GM19238 (cell line): ENCODE results near the gene TMEM100.
"Not testable (repeated sequence)": the region's sequence is repeated elsewhere in the genome, so short reads cannot be mapped to it uniquely, and the experiment has no call there.

Source experiments
- DNase-seq: peaks from one replicate; pipeline ENCODE4 v3.0.0; 2011; ENCODE audit warnings: low spot score; ENCODE audit not compliant: insufficient read length

TMEM100 gene

DNA sequence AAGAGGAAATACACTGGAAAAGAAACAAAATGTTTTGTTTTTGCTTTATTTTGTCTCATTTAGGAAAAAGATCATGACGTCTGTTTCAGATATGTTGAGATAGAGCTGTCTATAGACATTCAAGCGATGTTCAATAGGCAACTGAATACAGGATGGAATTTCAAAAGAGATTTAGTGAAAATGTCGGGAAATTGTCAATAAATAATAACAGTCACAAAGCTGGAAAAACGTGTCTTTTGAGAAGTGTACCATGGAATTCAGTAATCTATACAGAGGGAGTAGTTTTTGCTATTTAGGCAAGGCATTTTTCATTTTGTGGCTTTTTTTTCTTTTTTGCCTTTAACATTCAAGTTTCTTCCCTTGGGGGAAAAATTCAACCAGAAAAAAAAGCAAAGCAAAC is 33.0 kb downstream of the TMEM100 start:
- DNase-seq = no peak

DNA sequence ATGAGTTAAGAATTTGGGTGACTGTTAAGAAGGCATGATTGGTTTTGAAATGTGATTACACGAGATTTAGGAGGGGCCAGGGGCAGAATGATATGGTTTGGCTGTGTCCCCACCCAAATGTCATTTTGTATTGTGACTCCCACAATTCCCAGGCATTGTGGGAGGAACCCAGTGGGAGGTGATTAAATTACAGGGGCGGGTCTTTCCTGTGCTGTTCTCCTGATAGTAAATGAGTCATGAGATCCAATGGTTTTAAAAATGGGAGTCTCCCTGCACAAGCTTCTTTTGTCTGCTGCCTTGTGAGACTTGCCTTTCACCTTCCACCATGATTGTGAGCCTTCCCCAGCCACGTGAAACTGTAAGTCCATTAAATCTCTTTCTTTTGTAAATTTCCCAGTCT is 34.6 kb downstream of the TMEM100 start:
- no peak for DNase-seq

DNA sequence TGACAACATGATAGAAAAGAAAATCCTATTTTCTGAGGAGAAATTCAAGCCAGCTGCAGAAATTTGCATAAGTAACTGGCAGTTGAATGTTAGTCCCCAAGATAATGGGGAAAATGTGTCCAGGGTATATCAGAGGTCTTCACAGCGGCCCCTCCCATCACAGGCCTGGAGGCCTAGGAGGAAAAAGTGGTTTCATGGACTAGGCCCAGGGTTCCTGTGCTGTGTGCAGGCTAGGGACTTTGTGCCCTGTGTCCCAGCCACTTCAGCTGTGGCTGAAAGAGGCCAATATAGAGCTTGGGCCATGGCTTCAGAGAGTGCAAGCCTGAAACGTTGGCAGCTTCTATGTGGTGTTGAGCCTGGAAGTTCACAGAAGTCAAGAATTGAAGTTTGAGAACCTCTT is 35.6 kb downstream of the TMEM100 start:
- no peak for DNase-seq

DNA sequence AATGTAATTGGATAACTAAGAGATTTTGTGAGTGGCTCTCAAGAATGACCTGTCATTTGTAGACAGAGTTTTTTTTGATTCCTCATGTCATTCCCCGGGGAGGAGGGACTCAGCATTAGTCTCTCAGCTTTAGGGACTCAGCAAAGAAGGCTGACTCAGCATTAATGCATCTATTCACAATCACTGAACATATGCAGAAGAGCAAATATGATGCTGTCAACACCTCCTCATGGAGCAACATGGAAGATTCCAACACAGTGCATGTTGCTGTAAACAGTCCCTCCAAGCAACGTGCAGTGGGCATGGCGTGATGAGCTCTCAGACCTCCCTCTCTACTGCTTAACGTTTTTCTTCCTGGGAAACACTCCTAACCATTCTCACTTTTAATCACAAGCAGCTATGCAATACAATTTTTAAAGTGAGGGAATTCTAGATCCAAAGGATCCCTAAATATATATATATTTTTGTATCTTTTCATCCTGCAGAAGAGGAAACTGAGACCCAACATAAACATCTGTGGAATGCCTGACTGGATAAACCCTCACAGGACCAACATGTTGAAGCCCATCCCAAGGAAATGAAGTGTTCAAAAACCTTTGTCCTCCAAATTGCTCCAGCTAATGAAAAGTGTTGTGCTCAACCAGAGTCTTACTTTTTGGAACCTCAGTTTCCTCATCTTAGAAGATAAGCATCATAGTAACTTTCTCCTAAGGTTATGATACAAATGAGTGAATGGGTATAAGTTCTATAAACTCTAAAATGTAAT is 38.9 kb downstream of the TMEM100 start:
- DNase-seq = no peak

DNA sequence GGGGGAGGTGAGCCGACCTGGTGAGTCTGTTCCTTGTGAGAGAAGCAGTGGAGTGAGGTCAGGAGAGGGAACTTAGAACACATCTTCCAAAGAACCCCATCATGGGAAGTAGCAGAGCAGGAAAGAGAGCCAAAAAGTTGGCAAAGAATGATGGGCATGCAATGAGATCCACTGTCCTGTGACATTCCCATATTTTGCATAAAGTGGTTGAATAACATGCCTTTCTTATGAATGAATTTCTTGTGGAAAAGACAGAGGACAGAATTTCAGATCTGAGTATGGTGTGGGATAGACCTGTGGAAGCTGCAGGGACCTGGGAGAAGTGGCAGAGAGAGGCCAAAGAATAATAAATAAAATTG is 41.3 kb downstream of the TMEM100 start:
- DNase-seq = no peak

DNA sequence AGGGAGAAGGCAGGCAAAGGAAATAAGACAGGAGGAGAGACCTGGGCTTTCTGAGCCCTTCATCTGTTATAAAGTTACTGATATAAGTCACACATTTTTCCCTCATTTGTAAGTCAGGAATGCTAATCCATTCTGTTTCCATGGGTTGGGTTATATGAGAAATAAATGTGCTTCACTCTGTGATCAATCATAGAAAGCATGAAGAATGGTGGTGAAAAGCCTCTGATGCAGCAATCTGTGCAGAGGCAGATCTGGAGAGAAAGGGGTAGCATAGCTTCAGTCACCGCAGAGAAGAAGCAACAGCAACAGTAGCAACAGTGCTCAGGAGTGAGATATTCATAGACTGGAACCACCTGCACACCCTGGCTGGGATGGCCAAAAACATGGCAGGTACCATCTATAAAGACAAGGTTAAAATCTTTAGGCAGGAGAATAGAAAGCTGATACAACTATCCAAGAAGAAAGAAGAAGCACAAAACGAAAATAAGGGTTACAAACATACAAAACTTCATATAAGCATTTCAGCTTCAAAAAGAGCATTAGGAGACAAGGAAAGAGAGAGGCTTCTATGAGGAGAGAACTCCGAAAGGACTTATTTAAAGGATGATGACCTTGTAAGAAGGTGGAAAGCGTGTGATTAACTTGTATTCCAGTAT is 41.9 kb downstream of the TMEM100 start:
- no peak for DNase-seq

DNA sequence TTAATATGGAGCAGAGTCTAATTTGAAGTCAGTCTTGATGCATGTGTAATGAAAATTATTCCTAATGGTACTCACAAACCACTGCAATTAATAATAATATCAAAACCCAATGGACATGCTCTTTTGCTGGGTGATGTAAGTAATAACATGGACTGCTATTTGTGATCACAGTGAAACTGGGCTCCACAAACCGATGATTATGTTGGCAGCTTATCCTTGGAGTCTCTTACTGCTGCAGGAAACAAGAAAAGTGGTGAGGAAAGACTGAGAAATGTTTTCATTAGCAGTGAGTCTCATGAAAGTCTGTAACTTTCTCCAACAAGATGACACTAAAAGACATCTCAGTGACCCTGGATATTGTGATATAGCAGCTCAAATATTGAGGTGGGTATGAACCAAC is 45.2 kb downstream of the TMEM100 start:
- DNase-seq = no peak

DNA sequence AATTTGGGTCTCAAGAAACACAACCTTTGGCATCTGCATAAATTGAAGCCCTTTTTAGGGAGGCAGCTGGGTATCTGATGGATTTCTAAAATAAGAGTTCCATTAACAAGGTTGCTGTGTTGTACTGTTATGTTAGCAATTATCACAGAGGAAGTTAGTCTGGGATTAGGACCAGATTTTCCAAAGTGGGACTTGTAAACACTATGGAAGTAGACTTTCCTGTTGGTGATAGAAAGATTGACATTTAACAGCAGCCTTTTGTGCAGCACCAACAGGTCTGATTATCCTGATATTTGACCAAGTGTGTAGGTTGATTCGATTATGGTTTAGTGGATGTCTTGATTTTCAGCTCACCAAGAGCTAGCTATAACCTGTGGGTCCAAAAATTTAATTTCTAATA is 46.4 kb downstream of the TMEM100 start:
- DNase-seq = no peak

DNA sequence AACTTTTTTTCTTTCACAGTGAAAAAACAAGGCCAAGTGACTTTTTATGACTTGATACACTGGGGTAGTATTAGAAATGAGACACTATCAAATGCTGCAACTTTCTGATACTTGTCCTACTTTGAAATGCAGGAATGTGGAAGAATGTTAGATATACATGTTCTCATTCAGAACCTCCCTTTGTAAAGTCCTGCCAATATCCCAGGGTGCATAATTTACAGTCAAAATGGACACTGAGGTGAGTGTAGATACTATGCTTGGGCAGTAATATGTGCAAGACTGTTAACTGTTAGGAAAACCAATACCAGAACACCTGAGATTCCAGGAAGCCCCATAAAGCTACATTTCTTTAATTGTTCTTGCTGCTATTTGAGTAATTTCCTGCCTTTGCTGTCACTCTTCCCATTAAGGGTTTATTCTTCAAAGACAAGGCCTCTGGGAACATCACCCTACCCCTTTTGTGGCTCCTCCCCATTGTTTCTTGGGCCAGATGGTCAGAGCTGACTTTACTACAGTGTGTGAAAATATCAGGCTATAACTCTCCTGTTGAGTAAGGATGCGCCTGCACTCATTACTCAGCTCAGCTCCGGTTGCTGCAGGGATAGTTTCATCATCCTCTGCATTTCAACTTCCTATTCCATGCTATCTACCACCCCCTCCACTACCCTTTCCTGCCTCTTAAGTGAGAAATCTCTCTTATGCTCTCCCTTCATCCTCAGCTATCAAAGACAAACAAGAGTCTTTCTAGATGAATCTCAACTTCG is 48.7 kb downstream of the TMEM100 start:
- DNase-seq = no peak

DNA sequence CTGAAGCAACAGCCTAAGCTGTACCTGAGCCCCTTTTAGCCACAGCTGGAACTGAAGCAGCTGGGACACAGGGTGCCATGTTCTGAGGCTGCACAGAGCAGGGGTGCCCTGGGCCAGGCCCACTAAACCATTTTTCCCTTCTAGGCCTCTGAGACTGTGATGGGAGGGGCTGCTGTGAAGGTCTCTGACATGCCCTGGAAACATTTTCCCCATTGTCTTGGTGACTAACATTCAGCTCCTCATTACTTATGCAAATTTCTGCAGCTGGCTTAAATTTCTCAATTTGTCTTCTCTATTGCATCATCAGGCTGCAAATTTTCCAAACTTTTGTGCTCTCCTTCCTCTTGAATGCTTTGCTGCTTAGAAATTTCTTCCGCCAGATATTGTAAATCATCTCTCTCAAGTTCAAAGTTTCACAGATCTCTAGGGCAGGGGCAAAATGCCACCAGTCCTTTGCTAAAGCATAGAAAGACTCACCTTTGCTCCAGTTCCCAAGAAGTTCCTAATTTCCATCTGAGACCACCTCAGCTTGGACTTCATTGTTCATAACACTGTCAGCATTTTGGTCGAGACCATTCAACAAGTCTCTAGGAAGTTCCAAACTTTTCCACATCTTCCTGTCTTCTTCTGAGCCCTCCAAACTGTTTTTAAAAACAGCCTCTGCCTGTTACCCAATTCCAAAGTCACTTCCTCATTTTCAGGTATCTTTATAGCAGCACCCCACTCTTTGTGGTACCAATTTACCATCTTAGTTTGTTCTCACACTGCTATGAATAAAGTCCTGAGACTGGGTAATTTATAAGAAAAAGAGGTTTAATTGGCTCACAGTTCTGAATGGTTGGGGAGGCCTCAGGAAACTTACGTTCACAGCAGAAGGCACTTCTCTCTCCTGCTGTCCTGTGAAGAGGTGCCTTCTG is 49.8 kb downstream of the TMEM100 start:
- no peak for DNase-seq

DNA sequence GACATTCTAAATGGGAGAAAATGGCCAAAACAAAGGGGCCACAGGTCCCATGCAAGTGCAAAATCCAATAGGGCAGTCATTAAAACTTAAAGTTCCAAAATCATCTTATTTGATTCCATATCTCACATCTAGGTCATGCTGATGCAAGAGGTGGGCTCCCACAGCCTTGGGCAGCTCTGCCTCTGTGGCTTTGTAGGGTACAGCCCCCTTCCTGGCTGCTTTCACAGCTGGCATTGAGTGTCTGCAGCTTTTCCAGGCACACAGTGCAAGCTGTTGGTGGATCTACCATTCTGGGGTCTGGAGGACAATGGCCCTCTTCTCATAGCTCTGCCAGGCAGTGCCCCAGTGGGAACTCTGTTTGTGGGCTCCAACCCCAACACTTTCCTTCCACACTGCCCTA is 50.7 kb downstream of the TMEM100 start:
- not testable (repeated sequence) for DNase-seq
